GM18868 (cell line): ENCODE measurements around the gene FNIP2.

Source experiments
- ATAC-seq: cut with Tn5 transposase; IDR thresholded peaks from one replicate; pipeline ENCODE4 v1.9.1; 2021; ENCODE audit warnings: mild to moderate bottlenecking, moderate library complexity; ENCODE audit not compliant: unreplicated experiment

Gene FNIP2

DNA sequence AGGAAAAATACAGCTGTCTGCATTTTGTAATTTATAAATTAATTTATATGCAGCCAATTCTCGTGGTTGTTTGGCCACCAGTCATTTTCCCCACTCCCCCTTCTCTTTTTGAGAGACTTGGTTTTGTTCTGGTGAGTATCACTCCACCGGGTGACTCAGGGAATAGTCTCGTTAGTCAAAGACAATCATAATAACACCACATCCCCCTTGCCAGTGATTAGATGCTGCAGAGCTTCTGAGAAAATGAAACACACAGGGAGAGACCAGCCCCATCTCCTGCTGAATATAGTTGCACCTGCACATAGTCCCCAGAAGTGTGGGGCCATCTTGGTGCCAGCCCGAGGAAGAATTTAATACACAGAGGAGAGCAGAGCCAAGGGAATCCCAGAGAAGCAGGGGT lies 8.0 kb upstream of the FNIP2 start:
- no peak for ATAC-seq

DNA sequence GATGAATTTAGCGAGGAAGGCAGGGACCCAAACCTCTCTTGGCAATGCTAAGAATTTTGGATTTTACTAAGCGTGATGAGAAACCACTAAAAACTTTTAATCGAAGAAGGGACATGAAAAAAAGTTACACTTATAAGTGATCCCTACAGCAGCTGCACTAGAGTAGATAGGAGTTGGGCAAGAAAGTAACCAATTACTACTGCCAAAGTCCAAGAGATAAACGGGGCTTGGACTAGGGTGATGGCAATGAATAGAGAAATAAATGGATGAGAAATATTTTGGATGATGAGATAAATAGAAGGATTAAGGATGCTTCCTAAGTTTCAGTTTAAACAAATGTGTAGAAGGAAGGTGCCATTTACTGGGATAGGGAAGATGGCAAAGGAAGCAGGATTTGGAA lies 6.3 kb upstream of the FNIP2 start:
- no peak for ATAC-seq

DNA sequence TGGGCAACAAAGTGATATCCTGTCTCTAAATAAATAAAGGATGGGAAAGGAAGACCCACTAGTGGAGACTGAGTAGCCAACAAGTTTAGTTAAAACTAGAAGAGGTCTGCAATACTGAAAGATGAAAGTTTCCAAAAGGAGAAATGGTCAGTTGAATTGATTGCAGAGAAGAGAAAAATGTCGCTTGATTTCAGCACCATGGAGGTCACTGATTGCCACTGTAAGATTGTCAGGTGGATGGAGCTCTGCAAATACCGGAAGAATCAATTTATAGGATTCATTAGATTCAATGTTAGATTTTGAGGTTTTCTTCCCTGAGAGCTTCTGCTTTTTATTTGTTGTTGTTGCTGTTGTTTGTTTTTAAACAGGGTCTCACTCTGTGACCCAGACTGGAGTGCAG lies 5.4 kb upstream of the FNIP2 start:
- no peak for ATAC-seq

DNA sequence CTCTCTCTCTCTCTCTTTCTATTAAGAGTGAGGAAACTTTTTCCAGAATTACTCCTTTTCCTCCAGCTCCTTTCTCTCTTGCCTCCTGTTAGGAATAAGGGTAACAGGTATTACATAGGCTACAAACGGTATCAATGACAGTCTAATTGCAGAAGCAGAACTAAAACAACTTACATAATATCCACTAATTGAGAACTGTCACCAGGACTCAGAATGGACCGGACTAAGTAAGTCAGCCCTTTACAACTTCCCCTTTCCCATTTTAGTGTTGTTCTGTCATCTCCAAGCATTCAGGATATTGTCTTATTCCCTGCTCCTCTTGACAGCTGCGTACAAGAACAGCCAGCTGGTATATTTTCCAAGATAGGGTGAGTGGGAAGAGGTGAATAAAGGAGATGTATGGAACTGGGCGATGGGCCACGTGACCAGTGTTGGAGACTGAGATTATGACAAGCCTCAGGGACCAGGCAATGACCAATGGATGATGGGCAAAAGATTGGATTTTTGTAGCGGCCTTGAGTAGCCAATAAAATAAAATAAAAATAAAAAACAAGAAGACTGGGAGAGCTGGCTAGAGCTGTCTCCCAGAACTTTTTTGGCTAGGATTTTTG lies 2.3 kb upstream of the FNIP2 start:
- no peak for ATAC-seq

DNA sequence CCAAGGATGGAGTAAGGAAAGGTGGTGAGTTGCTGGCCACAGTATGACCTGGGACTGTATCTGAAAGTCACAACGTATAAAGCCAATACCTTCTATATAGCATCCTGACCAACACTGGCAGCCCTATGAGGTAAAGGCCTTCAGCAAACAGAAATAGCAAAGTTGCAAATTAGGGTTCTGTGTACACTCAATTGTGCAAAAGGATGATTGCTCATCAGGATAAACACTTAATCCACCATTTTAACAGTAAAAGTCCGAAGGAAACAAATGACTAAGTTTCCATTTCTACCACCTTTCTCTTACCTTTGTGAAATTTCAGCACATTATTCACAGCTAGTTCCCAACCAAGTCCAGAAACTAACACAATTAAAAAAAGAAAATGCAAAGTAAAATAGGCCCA lies 1.4 kb upstream of the FNIP2 start:
- ATAC-seq, result no peak

DNA sequence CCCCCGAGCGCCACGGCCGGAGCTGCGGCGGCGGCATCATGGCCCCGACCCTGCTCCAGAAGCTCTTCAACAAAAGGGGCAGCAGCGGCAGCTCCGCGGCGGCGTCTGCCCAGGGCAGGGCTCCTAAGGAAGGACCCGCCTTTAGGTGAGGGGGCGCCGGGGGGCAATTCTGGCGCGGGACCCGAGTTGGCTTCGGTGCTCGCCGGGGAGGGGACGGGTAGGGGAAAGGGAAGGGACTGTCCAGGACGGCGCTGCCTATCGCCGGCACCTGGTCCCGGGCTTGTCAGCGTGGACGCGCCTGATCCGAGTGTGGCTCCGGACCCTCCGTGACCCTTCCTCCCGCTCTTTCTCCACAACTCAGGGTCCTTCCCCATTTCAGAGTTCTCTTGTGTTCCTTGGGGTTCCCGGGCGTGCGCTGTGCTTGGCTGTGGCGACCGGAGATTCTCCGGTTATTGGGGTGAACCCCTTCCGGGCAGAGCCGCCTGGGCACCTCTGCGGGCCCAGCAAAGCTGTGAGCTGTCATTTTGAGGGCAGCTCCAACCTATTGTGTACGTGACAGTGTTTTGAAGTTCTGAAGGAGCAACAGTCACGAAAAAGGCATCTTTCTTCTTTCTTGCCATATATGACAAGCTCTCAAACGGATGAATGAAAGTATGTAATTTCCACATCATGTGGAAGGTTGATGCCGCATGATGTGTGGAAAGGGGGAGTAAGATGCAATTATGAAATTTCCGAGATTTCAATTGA lies 522 bp downstream of the FNIP2 start:
- ATAC-seq, result peak; percentile 31

DNA sequence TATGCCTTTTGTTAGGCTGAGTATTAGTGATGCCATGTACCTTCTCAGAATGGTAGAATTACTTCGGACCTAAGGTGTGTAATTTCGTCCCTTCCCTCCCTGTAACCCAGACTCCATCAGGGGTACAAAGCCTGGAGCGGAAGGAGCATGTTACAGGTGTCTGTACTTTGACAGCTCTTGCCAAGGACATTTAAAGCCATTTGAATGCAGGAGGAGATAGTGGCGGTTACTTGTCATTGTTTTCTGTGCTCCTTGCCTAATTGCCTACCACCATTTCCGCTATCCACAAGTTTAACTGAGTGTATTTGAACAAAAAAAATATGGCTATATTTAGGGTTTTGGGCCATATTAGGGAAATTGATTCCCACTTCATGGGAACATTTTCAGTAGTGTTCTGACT lies 1.8 kb downstream of the FNIP2 start:
- ATAC-seq, result no peak

DNA sequence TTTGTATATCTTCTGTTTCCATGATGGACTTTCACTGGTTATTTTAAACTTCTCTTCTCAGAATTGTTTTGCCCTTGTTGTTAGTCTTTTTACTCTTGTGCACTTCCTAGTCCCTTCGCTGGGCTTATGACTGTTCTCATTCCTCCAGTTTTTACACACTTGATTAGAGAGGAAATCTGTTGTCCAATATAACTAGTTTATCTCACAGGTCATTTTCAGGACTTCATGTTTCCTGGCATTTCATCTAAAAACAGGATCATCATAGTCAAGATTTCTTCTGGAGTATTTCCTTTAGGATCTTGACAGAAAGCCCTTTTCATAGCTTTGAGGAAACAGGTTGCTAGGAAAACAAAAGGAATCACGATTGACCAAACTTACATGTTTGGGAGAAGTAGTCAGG lies 3.0 kb downstream of the FNIP2 start:
- ATAC-seq, result no peak

DNA sequence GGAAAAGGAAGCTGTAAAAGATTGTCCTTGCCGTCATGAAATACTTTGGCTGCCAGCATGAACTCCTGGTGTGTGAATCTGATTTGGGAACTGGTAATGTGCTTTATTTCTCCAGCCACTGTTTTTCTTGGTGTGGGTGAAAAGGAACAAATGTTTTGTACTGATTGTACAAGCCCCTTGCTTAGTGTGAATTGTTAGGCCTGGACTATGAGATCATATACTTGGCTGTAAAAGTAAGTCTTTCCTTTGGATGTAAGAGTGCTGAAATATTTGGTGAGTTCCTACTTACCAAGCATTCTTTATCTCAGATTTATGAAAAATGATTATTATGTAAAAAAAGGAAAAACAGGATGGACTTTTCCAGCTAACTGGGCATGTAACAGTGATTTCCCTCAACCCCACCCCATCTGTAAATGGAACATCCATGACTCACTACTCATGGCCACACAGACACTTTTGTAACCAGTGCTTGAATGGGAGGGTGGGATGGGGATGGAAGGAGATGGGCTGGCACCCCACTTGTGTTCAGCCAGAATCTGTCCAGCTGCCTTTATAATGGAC lies 6.3 kb downstream of the FNIP2 start:
- no peak for ATAC-seq

DNA sequence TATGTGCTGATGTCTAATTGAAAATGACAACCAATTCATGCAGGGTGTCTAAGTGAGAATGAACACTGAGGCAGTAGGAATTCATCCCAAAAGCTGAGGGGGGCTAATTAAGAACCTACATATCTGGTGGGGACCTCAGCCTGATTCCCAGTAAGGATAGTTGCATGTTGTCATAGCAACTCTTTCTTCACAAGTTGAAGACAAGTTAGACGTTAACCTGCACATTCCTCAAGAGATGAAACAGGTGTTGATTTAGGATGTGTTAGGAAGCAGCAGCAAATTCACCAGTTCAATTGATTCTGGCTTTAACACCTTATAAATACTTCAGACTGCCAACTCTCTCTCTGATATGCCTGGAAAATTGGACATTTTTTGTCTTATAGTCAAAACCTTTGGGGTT lies 7.3 kb downstream of the FNIP2 start:
- ATAC-seq, result no peak

DNA sequence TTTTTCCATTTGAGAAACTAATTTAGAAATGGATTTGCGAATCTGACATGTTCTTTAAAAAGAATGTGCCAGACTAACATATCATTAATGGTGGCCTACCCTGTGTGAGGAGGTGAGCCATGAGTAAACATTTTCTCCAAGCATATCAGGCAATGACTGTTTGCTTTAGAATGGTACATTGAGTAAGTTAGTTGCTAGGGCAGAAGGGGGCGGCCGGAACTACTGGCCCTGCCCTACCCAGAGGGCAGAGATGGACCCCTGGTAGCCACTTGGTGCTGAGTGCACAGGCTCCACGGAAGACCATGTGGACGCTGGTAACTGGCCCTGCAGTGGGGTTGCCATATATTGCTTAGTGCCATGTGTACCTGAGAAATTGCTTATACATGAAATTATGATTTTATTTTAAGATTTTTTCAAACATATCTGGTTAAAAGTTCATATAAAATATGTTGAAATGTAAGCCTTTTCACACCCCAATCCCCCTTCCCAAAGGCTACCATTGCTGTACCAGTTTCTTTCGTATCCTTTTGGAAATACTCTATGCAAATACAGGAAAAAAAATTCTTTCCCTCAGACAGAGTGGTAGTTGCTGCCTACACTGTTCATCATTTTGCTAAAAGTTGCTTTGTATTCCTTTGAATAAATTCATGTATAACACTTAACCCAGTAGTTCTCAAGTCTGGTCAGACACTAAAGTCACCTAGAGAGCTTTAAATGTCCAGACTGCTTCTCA lies 8.8 kb downstream of the FNIP2 start:
- peak; percentile 22 for ATAC-seq

DNA sequence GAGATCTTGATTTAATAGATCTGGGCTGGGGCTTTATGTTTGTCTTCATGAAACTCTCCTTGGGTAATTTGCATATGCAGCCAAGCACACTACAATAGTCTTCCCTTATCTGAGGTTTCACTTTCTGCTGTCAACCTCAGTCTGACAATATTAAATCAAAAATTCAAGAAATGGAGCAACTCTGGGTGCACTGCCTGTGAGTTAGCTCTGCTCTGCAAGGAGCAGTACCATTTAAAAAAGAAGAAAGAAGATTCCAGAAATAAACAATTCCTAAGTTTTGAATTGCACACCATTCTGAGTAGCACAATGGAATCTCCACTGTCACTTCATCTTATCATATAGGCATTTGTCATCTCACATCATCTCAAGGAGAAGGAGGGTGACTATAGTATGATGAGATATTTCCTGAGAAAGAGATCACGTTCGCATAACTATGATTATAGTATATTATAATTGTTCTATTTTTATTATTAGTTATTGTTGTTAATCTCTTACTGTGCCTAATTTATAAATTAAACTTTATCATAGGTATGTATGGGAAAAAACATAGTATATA lies 9.4 kb downstream of the FNIP2 start:
- peak; percentile 99 for ATAC-seq

DNA sequence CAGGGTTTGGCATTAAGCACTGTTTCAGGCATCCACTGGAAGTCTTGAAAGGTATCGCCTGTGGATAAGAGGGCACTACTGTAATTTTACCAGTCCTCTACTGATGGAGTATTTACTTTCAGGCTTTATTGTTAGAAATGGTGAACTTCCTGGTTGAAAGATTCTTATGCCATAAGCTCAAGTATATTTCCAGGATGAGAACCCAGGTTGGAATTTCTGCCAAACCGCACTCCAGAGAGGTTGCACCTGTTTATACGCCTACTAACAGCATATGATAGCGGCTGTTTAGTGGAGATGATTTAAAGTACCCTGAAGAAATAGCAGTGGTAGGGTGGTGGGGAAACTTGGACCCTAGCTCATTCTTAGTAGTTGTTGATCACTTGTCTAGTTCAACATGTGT lies 9.9 kb downstream of the FNIP2 start:
- ATAC-seq, result no peak

DNA sequence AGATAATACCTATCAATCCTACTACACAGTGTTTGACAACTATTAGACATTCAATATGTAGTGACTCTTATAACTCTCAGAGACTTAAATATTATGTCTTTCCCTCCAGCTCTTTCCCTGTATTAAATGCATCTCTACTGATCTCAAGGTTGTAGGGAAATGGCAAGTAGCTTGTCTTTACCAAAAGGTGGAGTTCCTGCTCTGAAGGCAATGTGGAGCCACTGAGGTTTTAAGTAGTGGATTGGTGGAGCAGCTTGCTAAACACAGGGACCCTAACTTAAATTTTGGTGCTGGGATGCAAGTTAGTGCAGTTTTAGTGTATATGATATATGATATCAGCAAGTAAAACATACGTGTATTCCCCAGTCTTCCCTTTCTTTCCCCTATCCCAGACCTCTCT lies 13.1 kb downstream of the FNIP2 start:
- no peak for ATAC-seq

DNA sequence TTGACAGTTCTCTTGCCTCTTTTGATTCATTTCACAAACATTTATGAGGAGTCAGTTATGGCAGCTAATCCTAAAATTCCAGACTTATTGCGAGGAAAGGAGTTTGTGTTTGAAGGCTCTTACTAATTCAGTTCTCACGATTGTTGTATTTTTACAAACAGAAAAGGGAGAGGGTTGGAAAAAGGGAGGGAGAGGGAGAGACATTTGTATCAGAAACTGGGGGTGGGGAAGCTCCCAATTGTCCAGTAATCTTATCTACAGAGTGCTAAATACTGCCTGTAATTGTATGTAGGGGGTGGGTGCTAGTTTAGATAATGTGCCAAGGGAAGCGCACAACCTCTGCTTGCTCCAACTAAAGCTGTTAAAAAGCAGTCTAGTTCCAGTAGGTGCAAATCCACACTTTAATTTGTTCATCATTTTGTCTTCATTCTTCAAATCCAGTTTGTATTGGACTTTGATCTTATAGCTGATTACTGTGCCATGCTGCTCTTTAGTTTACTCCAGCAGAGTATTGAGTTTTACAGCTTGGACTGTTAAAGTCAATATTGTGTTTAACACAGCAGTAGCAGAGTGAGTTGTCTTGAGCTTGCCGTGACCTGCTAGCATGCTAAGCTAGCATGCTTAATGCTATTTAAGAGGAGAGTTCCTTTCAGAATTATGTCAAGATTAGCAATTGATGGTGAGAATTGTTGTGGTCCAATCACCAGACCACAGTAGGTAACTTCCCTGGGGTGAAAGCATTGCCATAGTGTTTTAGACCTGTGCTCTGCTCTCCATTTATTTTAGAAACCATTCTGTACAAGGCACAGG lies 13.9 kb downstream of the FNIP2 start:
- no peak for ATAC-seq

DNA sequence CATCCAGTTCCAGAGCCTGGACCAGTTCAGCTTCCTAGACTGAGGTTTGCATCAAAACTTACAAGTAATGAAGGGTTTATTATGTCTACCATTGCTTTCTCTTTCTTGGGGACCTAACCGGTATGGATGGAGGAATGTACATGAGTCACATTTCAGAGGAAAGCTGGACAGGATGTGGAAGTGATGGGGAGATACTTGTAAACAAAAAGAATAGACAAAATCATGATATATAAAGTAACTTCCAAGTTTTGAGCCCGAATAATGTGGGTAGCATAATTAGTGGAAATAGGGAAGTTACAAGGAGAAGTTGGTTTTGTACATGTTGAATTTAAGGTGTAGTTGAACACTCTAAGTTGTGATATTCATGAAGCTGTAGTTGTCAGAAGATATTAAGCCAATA lies 15.0 kb downstream of the FNIP2 start:
- ATAC-seq, result no peak

DNA sequence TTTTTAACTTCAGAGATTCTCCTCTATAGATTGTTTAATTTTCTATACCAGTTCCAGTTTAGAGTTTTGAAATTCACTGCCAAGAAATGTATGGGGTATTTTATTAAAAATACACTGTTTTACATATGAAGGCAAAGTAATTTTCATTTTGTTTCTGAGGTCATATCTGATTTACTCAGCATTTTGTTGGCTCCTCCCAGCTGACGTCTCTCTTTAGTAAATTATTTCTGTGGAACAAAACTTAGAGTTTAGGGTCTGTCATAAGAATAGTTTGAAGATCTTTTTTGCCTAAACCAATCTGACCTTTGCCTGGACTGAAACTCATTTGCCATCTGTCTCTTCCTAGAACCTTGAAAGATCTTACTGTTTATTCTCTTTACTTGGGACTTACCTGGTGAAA lies 16.9 kb downstream of the FNIP2 start:
- no peak for ATAC-seq

DNA sequence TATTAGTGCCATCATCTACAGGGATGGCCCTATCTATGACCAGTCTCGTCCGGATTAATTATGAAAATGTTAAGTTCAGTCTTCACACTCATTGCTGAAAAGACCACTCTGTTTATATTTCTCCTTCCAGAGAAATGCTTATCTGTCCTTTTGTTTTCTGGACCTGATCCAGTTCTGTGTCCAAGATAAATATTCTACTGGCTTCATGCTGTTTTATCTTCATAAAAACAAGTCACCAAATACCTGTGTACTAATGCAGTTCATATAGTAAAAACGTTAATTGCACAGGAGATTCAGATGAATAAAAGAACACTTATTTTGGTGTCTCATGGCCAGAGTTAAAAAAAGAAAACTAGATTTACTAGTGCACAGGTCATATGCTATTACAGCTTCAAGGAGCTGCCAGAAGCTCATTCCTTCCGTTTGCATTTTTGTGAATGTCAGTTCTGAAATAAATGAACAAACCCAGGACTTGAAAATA lies 17.3 kb downstream of the FNIP2 start:
- ATAC-seq, result no peak

DNA sequence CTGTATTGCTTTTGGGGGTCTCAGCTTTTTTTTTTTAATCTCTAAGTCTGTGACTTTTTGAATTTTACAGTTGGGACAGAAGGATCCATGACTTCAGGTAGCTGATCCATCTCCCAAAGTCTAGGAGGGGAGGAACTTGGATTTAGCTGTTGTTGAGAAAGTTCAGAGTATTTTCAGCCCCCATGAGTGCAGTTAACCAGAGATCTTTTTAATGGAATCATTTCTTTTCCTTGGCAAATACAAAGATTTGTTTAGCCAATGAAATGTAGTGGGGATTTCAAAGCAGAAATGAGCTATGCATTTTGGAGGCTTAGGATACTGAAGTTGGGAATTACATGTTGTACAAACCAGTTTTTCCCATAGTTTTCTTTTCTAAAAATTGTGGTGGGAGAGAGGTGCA lies 18.1 kb downstream of the FNIP2 start:
- no peak for ATAC-seq

DNA sequence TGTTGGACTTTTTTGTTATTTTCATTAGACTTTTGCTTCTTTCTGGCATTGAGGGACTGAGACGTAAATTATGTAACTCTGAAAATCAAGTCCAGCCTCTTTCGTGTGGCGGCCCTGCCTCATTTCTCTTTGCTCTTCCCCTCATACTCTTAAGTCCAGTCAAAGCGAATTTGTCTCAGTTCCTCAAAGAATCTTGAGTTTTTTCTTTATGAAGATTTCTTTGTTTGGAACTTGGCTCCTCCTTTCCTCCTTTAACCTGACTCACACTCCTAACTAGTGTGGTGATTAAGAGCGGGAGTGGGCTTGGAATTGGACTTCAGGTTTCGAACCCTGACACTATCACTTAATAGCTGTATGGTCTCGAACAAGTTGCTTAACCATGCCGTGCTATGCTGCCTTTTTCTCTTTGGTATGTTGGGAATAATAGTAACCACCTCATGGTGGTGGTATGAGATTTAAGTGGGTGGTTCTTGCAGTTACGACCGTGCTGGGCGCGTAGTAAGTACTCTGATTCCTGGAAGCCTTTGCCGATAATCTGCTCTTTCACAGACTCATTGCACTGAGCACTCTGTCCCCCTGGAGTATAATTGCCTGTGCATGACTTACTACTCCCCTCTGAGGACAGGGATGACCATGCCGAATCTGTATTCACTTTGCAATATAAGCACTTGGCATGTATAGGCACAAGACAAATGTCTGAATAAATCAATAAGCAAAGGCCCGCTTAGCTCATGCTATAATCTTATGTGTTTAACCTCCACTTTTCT lies 19.1 kb downstream of the FNIP2 start:
- no peak for ATAC-seq
